Measurements from ENCODE around the gene C1QB.

C1QB gene

GRCh38 chr1:22688466-22688865, 35.4 kb downstream of the C1QB start:
- no peak overlapping the region for H3K4me3 ChIP-seq (ENCODE audit: low read depth, low read length)
- no peak for DNase-seq (ENCODE audit: low read depth)
- no peak for TF ChIP-seq CTCF (IDR thresholded peaks at IDR 0.05; ENCODE audit: low read depth, low read length, missing control alignments)

DNA sequence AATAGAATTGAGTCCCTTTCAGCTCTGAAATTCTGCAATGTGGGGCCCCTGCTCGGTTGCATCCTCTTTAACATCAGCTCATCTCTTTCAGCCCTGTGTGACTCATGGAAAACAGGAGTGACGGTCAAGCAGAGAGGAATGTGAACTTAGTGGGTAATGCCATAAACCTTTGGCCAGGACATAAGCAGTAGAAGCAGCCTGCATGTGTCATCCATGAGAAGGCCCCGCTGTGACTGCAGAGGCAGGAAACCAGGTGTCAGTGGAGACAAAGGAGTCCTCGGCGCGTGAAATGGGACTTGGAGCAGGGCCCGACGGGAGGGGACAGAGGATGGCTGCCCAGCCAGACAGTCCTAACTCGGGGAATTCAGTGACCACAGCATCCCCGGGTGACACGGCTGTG, 36.5 kb downstream of the C1QB start:
- H3K4me3 ChIP-seq (ENCODE audit: low read depth, low read length), result no peak overlapping the region
- TF ChIP-seq CTCF (IDR thresholded peaks at IDR 0.05; ENCODE audit: low read depth, low read length, missing control alignments), result no peak
- no peak for DNase-seq (ENCODE audit: low read depth)

GRCh38 chr1:22691031-22691753, 38.2 kb downstream of the C1QB start:
- no peak for DNase-seq (ENCODE audit: low read depth)
- no peak for TF ChIP-seq CTCF (IDR thresholded peaks at IDR 0.05; ENCODE audit: low read depth, low read length, missing control alignments)
- no peak overlapping the region for H3K4me3 ChIP-seq (ENCODE audit: low read depth, low read length)

GRCh38 chr1:22694172-22694571, 41.1 kb downstream of the C1QB start:
- TF ChIP-seq CTCF (IDR thresholded peaks at IDR 0.05; ENCODE audit: low read depth, low read length, missing control alignments), result no peak

DNA sequence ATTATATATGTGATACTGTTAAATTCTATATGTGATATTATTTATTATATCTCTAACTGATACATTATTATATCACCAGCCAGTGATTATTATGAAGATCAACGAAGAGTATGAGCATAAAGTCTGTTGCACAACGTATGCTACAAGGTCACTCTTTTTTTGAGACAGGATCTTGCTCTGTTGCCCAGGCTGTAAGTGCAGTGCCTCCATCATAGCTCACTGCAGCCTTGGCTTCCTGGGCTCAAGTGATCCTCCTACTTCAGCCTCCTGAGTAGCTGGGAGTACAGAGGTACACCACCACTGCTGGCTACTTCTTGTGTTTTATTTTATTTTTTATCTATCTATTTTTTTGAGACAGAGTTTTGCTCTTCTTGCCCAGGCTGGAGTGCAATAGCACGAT, 43.6 kb downstream of the C1QB start:
- no peak for DNase-seq (ENCODE audit: low read depth)
- no peak overlapping the region for H3K4me3 ChIP-seq (ENCODE audit: low read depth, low read length)
- TF ChIP-seq CTCF (IDR thresholded peaks at IDR 0.05; ENCODE audit: low read depth, low read length, missing control alignments), result no peak

More at GRCh38 chr1:22694172-22694571, 41.1 kb downstream of the C1QB start:
- no peak overlapping the region for H3K4me3 ChIP-seq (ENCODE audit: low read depth, low read length)
- DNase-seq (ENCODE audit: low read depth), result no peak

DNA sequence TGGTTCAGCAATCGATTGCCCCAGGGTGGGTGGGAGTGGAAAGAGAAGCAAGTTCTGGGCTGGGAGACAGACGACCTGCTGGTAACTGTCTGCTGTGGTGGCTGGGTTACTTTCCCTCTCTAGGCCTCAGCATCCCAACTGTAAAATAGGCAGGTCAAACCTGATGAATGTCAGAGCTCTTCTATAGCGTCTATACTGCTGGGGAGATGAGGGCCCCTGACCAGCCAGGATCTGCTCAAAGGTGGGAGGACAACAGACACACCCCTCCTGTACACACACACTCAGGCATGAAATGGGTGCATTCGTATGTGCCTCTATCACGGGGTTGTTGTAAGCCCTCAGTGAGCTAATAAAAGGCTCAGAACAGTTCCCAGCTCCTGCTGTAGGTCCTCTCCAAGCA, 44.9 kb downstream of the C1QB start:
- TF ChIP-seq CTCF (IDR thresholded peaks at IDR 0.05; ENCODE audit: low read depth, low read length, missing control alignments), result no peak
- no peak for DNase-seq (ENCODE audit: low read depth)
- no peak overlapping the region for H3K4me3 ChIP-seq (ENCODE audit: low read depth, low read length)
